Measurements from ENCODE around the gene SNX12.

Gene SNX12

GRCh38 chrX:71068044-71068918, at the start of gene SNX12:
Gene SNX12 (minus strand): TSS chrX:71068334. CDS start chrX:71068306, 28 bp downstream.
- DNase-seq = peak; percentile 29 to 94 (median 86)

- DNase-seq = no peak
These were observed 49.2 kb upstream of the SNX12 start for GRCh38 chrX:71117358-71117757.

GRCh38 chrX:71111921-71112431, 43.8 kb upstream of the SNX12 start:
- no peak for DNase-seq

GRCh38 chrX:71111141-71111843, 43.2 kb upstream of the SNX12 start, which contains the start of gene IL2RG:
Gene IL2RG (minus strand): TSS chrX:71111577. CDS start chrX:71111539, 38 bp downstream.
- DNase-seq = no peak

GRCh38 chrX:71109051-71109450, 40.9 kb upstream of the SNX12 start:
- DNase-seq = no peak

GRCh38 chrX:71107762-71108360, 39.7 kb upstream of the SNX12 start:
- DNase-seq = no peak

- DNase-seq = no peak
These were observed 39.1 kb upstream of the SNX12 start for GRCh38 chrX:71107245-71107644.

- DNase-seq = no peak
These were observed 38.3 kb upstream of the SNX12 start, which contains the start of gene CXorf65 for GRCh38 chrX:71106427-71106826. Gene CXorf65 (minus strand): TSS chrX:71106740. CDS start chrX:71106556, 184 bp downstream.

- no peak for DNase-seq
These were observed 37.5 kb upstream of the SNX12 start for GRCh38 chrX:71105628-71106027.

- peak in 3 of 58 donors; percentile 0 to 14 (median 1) for DNase-seq
These were observed 35.2 kb upstream of the SNX12 start for GRCh38 chrX:71103110-71103983.

- no peak for DNase-seq
These were observed 34.2 kb upstream of the SNX12 start for GRCh38 chrX:71102292-71102691.

GRCh38 chrX:71100581-71101505, 32.7 kb upstream of the SNX12 start:
- DNase-seq = no peak

GRCh38 chrX:71099736-71100135, 31.6 kb upstream of the SNX12 start:
- no peak for DNase-seq

GRCh38 chrX:71098951-71099506, 30.9 kb upstream of the SNX12 start:
- DNase-seq = no peak

GRCh38 chrX:71098302-71098701, 30.2 kb upstream of the SNX12 start:
- DNase-seq = peak in 33 of 58 donors; percentile 1 to 52 (median 9)

- DNase-seq = no peak
These were observed 28.6 kb upstream of the SNX12 start for GRCh38 chrX:71096760-71097032.

- DNase-seq = peak in 7 of 58 donors; percentile 1 to 85 (median 41)
These were observed 28.0 kb upstream of the SNX12 start for GRCh38 chrX:71095981-71096759.

GRCh38 chrX:71095555-71095980, 27.4 kb upstream of the SNX12 start, which contains the start of gene FOXO4:
Gene FOXO4 (plus strand): TSS chrX:71095851. CDS start chrX:71096529, 678 bp downstream.
- peak; percentile 16 to 93 (median 82) for DNase-seq

Data from anterior cingulate cortex (tissue), 58 donors.